ENCODE results near the gene MPPED2. TPM values are rescaled to one million over a fixed set of nuclear protein-coding genes. Genes with fewer than 3 reads are reported as not detected.

The MPPED2 gene
- total RNA-seq, 2 donors from 2014 or later: 0.57 to 1.8 TPM

DNA sequence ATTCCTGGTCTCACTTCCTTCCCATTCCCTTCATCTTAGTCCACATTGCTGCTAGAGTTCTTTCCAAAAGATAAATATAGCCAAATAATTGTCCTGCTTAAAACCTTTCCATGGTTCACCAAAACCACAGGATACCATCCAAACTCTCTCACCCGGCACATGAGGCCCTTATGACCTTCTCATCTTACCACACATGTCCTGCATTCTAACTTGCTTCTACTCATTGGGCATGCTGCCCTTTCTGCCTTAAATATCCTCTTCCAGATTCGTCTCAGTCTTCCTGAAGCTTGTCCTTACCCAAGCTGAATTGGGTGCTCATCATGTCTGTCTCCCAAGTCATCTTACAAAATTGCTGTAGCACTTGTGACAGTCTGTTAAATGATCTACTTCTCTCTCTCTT, 114.9 kb downstream of the MPPED2 start:
- Histone ChIP-seq H3K27ac (no peak overlapping the region), H3K36me3 (no peaks in the 10 kb centered on the region), H3K27me3 (no peaks in the 10 kb centered on the region), H3K4me1 (no peaks in the 10 kb centered on the region), H3K4me3 (no peak overlapping the region), H3K9ac (ENCODE audit: low read depth in 2 of 2, low read length in 2 of 2) (no peak overlapping the region), H3K9me3 (no peaks in the 10 kb centered on the region)
- no peak for TF ChIP-seq CTCF (IDR thresholded peaks at IDR 0.05)
- intact Hi-C loops (cut with DNase I): no loop called here
- DNase-seq: no peak

- H3K9me3 ChIP-seq: no peaks in the 10 kb centered on the region
- H3K4me3 ChIP-seq: no peak overlapping the region
- DNase-seq: no peak
- no peak for TF ChIP-seq CTCF (IDR thresholded peaks at IDR 0.05)
- H3K27me3 ChIP-seq: no peaks in the 10 kb centered on the region
- intact Hi-C loops (cut with DNase I): no loop called here
- H3K4me1 ChIP-seq: no peaks in the 10 kb centered on the region
- H3K27ac ChIP-seq: no peak overlapping the region
- H3K9ac ChIP-seq (ENCODE audit: low read depth in 2 of 2, low read length in 2 of 2): no peak overlapping the region
- no peaks in the 10 kb centered on the region for H3K36me3 ChIP-seq
Measured at GRCh38 chr11:30468881-30469280, 117.3 kb downstream of the MPPED2 start.

DNA sequence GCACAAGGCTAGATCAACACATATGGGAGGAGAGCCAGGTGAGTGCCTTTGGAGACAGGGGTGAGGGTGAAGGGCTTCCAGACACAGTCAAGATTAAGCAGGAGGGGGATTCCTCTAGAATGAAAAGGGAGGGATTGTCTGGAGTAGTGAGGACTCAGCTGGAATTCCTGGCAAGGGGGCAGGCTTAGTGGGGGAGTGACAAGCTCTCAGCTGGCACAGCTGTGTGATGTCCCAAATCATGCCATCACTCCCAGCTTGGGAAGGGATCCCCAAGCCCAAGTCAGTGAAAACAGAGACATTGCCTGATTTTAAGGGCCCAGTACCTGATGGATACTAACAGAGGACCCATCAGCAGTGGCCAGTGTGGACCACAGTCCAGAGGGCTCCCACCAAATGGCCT, 119.0 kb downstream of the MPPED2 start:
- H3K27ac ChIP-seq: no peak overlapping the region
- H3K4me1 ChIP-seq: no peaks in the 10 kb centered on the region
- no peaks in the 10 kb centered on the region for H3K27me3 ChIP-seq
- no peaks in the 10 kb centered on the region for H3K36me3 ChIP-seq
- no peak overlapping the region for H3K9ac ChIP-seq (ENCODE audit: low read depth in 2 of 2, low read length in 2 of 2)
- no peak for TF ChIP-seq CTCF (IDR thresholded peaks at IDR 0.05)
- intact Hi-C loops (cut with DNase I): no loop called here
- DNase-seq: no peak
- no peak overlapping the region for H3K4me3 ChIP-seq
- H3K9me3 ChIP-seq: no peaks in the 10 kb centered on the region

DNA sequence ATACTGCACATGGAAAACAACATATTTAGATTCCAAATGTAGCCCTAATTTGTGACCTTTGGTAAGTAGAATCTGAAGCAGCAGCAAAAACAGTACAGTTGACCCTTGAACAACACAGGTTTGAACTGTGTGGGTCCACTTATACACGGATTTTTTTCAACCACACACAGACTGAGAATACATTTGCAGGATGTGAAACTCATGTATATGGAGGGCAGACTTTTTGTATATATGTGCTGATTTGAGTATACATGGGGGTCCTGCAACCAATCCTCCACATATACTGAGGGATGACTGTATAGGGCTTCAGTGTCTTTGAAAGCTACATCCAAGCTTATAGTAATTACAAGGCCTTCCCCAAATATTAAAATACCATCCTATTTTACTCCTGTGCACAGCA, 120.5 kb downstream of the MPPED2 start:
- no peaks in the 10 kb centered on the region for H3K27me3 ChIP-seq
- DNase-seq: no peak
- no peak overlapping the region for H3K4me3 ChIP-seq
- intact Hi-C loops (cut with DNase I): no loop called here
- no peak overlapping the region for H3K9ac ChIP-seq (ENCODE audit: low read depth in 2 of 2, low read length in 2 of 2)
- H3K36me3 ChIP-seq: no peaks in the 10 kb centered on the region
- no peak overlapping the region for H3K27ac ChIP-seq
- H3K4me1 ChIP-seq: no peaks in the 10 kb centered on the region
- no peaks in the 10 kb centered on the region for H3K9me3 ChIP-seq
- no peak for TF ChIP-seq CTCF (IDR thresholded peaks at IDR 0.05)

- intact Hi-C loops (cut with DNase I): no loop called here
- H3K4me3 ChIP-seq: no peak overlapping the region
- H3K9ac ChIP-seq (ENCODE audit: low read depth in 2 of 2, low read length in 2 of 2): no peak overlapping the region
- H3K9me3 ChIP-seq: no peaks in the 10 kb centered on the region
- H3K27me3 ChIP-seq: no peaks in the 10 kb centered on the region
- TF ChIP-seq CTCF (IDR thresholded peaks at IDR 0.05): no peak
- DNase-seq: no peak
- H3K27ac ChIP-seq: no peak overlapping the region
- no peaks in the 10 kb centered on the region for H3K36me3 ChIP-seq
- H3K4me1 ChIP-seq: no peaks in the 10 kb centered on the region
Measured at GRCh38 chr11:30465192-30465591, 121.0 kb downstream of the MPPED2 start.

DNA sequence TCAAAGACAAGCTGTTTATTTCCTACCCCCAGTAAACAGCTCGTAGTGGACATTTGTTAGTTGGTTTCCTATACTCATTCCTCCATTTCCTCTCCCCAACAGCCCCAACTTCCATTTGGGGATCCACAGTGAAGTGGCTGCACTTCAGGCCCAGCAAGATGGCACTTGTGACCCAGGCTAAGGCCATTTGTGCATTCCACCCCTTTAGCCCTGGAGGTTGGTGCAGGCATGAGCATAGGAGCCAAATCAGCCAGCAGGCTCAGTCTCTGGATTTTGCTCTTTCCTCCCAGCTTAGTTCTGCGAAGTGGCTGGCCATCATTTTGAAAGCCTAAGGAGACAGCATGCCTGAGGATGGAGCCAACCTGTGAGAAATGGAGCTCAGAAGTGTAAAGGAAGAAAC, 122.9 kb downstream of the MPPED2 start:
- TF ChIP-seq CTCF (IDR thresholded peaks at IDR 0.05): no peak
- no peak for DNase-seq
- H3K36me3 ChIP-seq: no peaks in the 10 kb centered on the region
- H3K4me3 ChIP-seq: no peak overlapping the region
- intact Hi-C loops (cut with DNase I): no loop called here
- H3K27ac ChIP-seq: no peak overlapping the region
- no peaks in the 10 kb centered on the region for H3K27me3 ChIP-seq
- H3K9me3 ChIP-seq: no peaks in the 10 kb centered on the region
- H3K4me1 ChIP-seq: no peaks in the 10 kb centered on the region
- H3K9ac ChIP-seq (ENCODE audit: low read depth in 2 of 2, low read length in 2 of 2): no peak overlapping the region
